ENCODE measurements around the gene NDUFB2. TPM values are rescaled to one million over a fixed set of nuclear protein-coding genes. Genes with fewer than 3 reads are reported as not detected.

Gene NDUFB2
- total and polyA plus RNA-seq, 7 experiments from 2014 or later: 88.3 to 507 (median 94.9) TPM

- Histone ChIP-seq H3K27ac (ENCODE audit: low read depth, low read length) (no peak overlapping the region), H3K27me3 (ENCODE audit: control insufficient read depth in 2 of 2, insufficient read depth in 2 of 2, low read length in 2 of 2) (no peaks in the 10 kb centered on the region), H3K4me3 (ENCODE audit: low read length) (no peak overlapping the region), H3K36me3 (ENCODE audit: control insufficient read depth in 2 of 3, insufficient read depth in 3 of 3, low read length in 3 of 3) (peaks cover 0 to 51% (median 6%) of the 10 kb centered on the region in 3 experiments), H3K4me1 (ENCODE audit: control insufficient read depth in 2 of 2, insufficient read depth in 2 of 2, low read length in 2 of 2) (peaks cover 8 to 14% of the 10 kb centered on the region in 2 donors), H3K9me3 (ENCODE audit: control insufficient read depth in 2 of 3, low read length in 3 of 3) (no peaks in the 10 kb centered on the region)
- DNase-seq (no peak), ATAC-seq (no peak)
- intact Hi-C loops (cut with micrococcal nuclease): loop anchor here in 1 of 2 donors (10.0 kb wide), 1 partner anchor 613 kb away; the partner anchor contains the start of gene PARP12
- Mint-ChIP-seq H3K36me3 (peaks cover 9 to 40% (median 22%) of the 10 kb centered on the region in 5 donors), H3K4me1 (peaks cover 18 to 41% (median 30%) of the 10 kb centered on the region in 7 donors), H3K27me3 (no peaks in the 10 kb centered on the region), H3K27ac (peak overlapping the region in 1 of 9 donors; percentile 16), H3K4me3 (no peak overlapping the region), H3K9me3 (no peaks in the 10 kb centered on the region)
- ChIA-PET CTCF (no interaction called here), POLR2A (no interaction called here)
Measured at GRCh38 chr7:140677496-140677895, 19.0 kb upstream of the NDUFB2 start.

- Histone ChIP-seq H3K4me3 (ENCODE audit: low read length) (no peak overlapping the region), H3K36me3 (ENCODE audit: control insufficient read depth in 2 of 3, insufficient read depth in 3 of 3, low read length in 3 of 3) (peaks cover 0 to 53% (median 6%) of the 10 kb centered on the region in 3 experiments), H3K4me1 (ENCODE audit: control insufficient read depth in 2 of 2, insufficient read depth in 2 of 2, low read length in 2 of 2) (peaks cover 7 to 14% of the 10 kb centered on the region in 2 donors), H3K9me3 (ENCODE audit: control insufficient read depth in 2 of 3, low read length in 3 of 3) (no peaks in the 10 kb centered on the region), H3K27ac (ENCODE audit: low read depth, low read length) (no peak overlapping the region), H3K27me3 (ENCODE audit: control insufficient read depth in 2 of 2, insufficient read depth in 2 of 2, low read length in 2 of 2) (no peaks in the 10 kb centered on the region)
- ATAC-seq (no peak), DNase-seq (no peak)
- Mint-ChIP-seq H3K4me3 (no peak overlapping the region), H3K36me3 (peaks cover 9 to 40% (median 22%) of the 10 kb centered on the region in 5 donors), H3K27ac (peak overlapping the region in 3 of 9 donors; percentile 2 to 31 (median 16)), H3K9me3 (no peaks in the 10 kb centered on the region), H3K27me3 (no peaks in the 10 kb centered on the region), H3K4me1 (peaks cover 18 to 41% (median 30%) of the 10 kb centered on the region in 7 donors)
- POLR2A ChIA-PET: no interaction called here
- intact Hi-C loops (cut with micrococcal nuclease): loop anchor here in 1 of 2 donors (10.0 kb wide), 1 partner anchor 613 kb away; the partner anchor contains the start of gene PARP12
- CTCF ChIA-PET: no interaction called here
Measured at GRCh38 chr7:140678081-140678815, 18.3 kb upstream of the NDUFB2 start.

- no peak for ATAC-seq
- no peaks in the 10 kb centered on the region for H3K27me3 ChIP-seq (ENCODE audit: control insufficient read depth in 2 of 2, insufficient read depth in 2 of 2, low read length in 2 of 2)
- H3K4me3 Mint-ChIP-seq: no peak overlapping the region
- H3K9me3 ChIP-seq (ENCODE audit: control insufficient read depth in 2 of 3, low read length in 3 of 3): no peaks in the 10 kb centered on the region
- no peak for DNase-seq
- H3K36me3 Mint-ChIP-seq: peaks cover 12 to 42% (median 22%) of the 10 kb centered on the region in 5 donors
- peaks cover 7 to 11% of the 10 kb centered on the region in 2 donors for H3K4me1 ChIP-seq (ENCODE audit: control insufficient read depth in 2 of 2, insufficient read depth in 2 of 2, low read length in 2 of 2)
- H3K36me3 ChIP-seq (ENCODE audit: control insufficient read depth in 2 of 3, insufficient read depth in 3 of 3, low read length in 3 of 3): peaks cover 0 to 58% (median 6%) of the 10 kb centered on the region in 3 experiments
- H3K27me3 Mint-ChIP-seq: no peaks in the 10 kb centered on the region
- ChIA-PET POLR2A (interaction anchor here (0.7 kb wide), 1 partner anchor 335 kb away, joined by 3 read pairs; no protein-coding TSS in a partner anchor), CTCF (no interaction called here)
- H3K27ac ChIP-seq (ENCODE audit: low read depth, low read length): no peak overlapping the region
- H3K4me3 ChIP-seq (ENCODE audit: low read length): no peak overlapping the region
- H3K27ac Mint-ChIP-seq: no peak overlapping the region
- H3K4me1 Mint-ChIP-seq: peaks cover 15 to 38% (median 29%) of the 10 kb centered on the region in 7 donors
- intact Hi-C loops (cut with micrococcal nuclease): loop anchor here in 1 of 2 donors (10.0 kb wide), 1 partner anchor 614 kb away; the partner anchor contains the start of gene PARP12
- H3K9me3 Mint-ChIP-seq: no peaks in the 10 kb centered on the region
Measured at GRCh38 chr7:140678816-140679130, 17.7 kb upstream of the NDUFB2 start.

- Mint-ChIP-seq H3K36me3 (peaks cover 14 to 46% (median 25%) of the 10 kb centered on the region in 5 donors), H3K4me1 (peaks cover 15 to 34% (median 26%) of the 10 kb centered on the region in 7 donors), H3K4me3 (no peak overlapping the region), H3K27ac (peak overlapping the region in 1 of 9 donors; percentile 51), H3K9me3 (no peaks in the 10 kb centered on the region), H3K27me3 (no peaks in the 10 kb centered on the region)
- no peak overlapping the region for H3K4me3 ChIP-seq (ENCODE audit: low read length)
- H3K27ac ChIP-seq (ENCODE audit: low read depth, low read length): no peak overlapping the region
- ChIA-PET POLR2A (interaction anchor here (0.7 kb wide), 1 partner anchor 335 kb away, joined by 3 read pairs; no protein-coding TSS in a partner anchor), CTCF (no interaction called here)
- ATAC-seq (no peak), DNase-seq (no peak)
- intact Hi-C loops (cut with micrococcal nuclease): loop anchor here in 1 of 2 donors (10.0 kb wide), 1 partner anchor 614 kb away; the partner anchor contains the start of gene PARP12
- peaks cover 0 to 63% (median 6%) of the 10 kb centered on the region in 3 experiments for H3K36me3 ChIP-seq (ENCODE audit: control insufficient read depth in 2 of 3, insufficient read depth in 3 of 3, low read length in 3 of 3)
- H3K9me3 ChIP-seq (ENCODE audit: control insufficient read depth in 2 of 3, low read length in 3 of 3): no peaks in the 10 kb centered on the region
- no peaks in the 10 kb centered on the region for H3K27me3 ChIP-seq (ENCODE audit: control insufficient read depth in 2 of 2, insufficient read depth in 2 of 2, low read length in 2 of 2)
- H3K4me1 ChIP-seq (ENCODE audit: control insufficient read depth in 2 of 2, insufficient read depth in 2 of 2, low read length in 2 of 2): peaks cover 3 to 7% of the 10 kb centered on the region in 2 donors
Measured at GRCh38 chr7:140679186-140679585, 17.3 kb upstream of the NDUFB2 start.

GRCh38 chr7:140680886-140681285, 15.6 kb upstream of the NDUFB2 start:
- POLR2A ChIA-PET: interaction anchor here (0.6 kb wide), 2 partner anchors 15 to 331 kb away, joined by 3 read pairs; no protein-coding TSS in a partner anchor
- H3K4me3 Mint-ChIP-seq: no peak overlapping the region
- peaks cover 6 to 19% (median 13%) of the 10 kb centered on the region in 7 donors for H3K4me1 Mint-ChIP-seq
- DNase-seq (no peak), ATAC-seq (no peak)
- intact Hi-C loops (cut with micrococcal nuclease): no loop called here
- Histone ChIP-seq H3K27me3 (ENCODE audit: control insufficient read depth in 2 of 2, insufficient read depth in 2 of 2, low read length in 2 of 2) (no peaks in the 10 kb centered on the region), H3K36me3 (ENCODE audit: control insufficient read depth in 2 of 3, insufficient read depth in 3 of 3, low read length in 3 of 3) (peaks cover 0 to 77% (median 6%) of the 10 kb centered on the region in 3 experiments), H3K27ac (ENCODE audit: low read depth, low read length) (no peak overlapping the region), H3K4me3 (ENCODE audit: low read length) (no peak overlapping the region), H3K4me1 (ENCODE audit: control insufficient read depth in 2 of 2, insufficient read depth in 2 of 2, low read length in 2 of 2) (no peaks in the 10 kb centered on the region), H3K9me3 (ENCODE audit: control insufficient read depth in 2 of 3, low read length in 3 of 3) (no peaks in the 10 kb centered on the region)
- CTCF ChIA-PET: no interaction called here
- no peaks in the 10 kb centered on the region for H3K27me3 Mint-ChIP-seq
- H3K36me3 Mint-ChIP-seq: peaks cover 14 to 54% (median 29%) of the 10 kb centered on the region in 5 donors
- peak overlapping the region in 1 of 9 donors; percentile 53 for H3K27ac Mint-ChIP-seq
- no peaks in the 10 kb centered on the region for H3K9me3 Mint-ChIP-seq

- Histone ChIP-seq H3K4me1 (ENCODE audit: control insufficient read depth in 2 of 2, insufficient read depth in 2 of 2, low read length in 2 of 2) (no peaks in the 10 kb centered on the region), H3K36me3 (ENCODE audit: control insufficient read depth in 2 of 3, insufficient read depth in 3 of 3, low read length in 3 of 3) (peaks cover 0 to 73% (median 6%) of the 10 kb centered on the region in 3 experiments), H3K27ac (ENCODE audit: low read depth, low read length) (no peak overlapping the region), H3K9me3 (ENCODE audit: control insufficient read depth in 2 of 3, low read length in 3 of 3) (no peaks in the 10 kb centered on the region), H3K27me3 (ENCODE audit: control insufficient read depth in 2 of 2, insufficient read depth in 2 of 2, low read length in 2 of 2) (no peaks in the 10 kb centered on the region), H3K4me3 (ENCODE audit: low read length) (no peak overlapping the region)
- ATAC-seq (no peak), DNase-seq (no peak)
- Mint-ChIP-seq H3K36me3 (peaks cover 14 to 55% (median 29%) of the 10 kb centered on the region in 5 donors), H3K4me3 (no peak overlapping the region), H3K27me3 (no peaks in the 10 kb centered on the region), H3K9me3 (no peaks in the 10 kb centered on the region), H3K4me1 (peaks cover 0 to 12% (median 9%) of the 10 kb centered on the region in 7 donors), H3K27ac (no peak overlapping the region)
- ChIA-PET CTCF (no interaction called here), POLR2A (interaction anchor here (0.6 to 1.5 kb wide), 2 partner anchors 7 to 14 kb away, joined by 3 read pairs; no protein-coding TSS in a partner anchor)
- intact Hi-C loops (cut with micrococcal nuclease): no loop called here
Measured at GRCh38 chr7:140681766-140682165, 14.7 kb upstream of the NDUFB2 start.
